ENCODE results near the gene GBX1.

Gene GBX1

GRCh38 chr7:151144387-151144786, 23.1 kb downstream of the GBX1 start:
- DNase-seq (ENCODE audit: low read depth): no peak
- TF ChIP-seq, protein P1, sequence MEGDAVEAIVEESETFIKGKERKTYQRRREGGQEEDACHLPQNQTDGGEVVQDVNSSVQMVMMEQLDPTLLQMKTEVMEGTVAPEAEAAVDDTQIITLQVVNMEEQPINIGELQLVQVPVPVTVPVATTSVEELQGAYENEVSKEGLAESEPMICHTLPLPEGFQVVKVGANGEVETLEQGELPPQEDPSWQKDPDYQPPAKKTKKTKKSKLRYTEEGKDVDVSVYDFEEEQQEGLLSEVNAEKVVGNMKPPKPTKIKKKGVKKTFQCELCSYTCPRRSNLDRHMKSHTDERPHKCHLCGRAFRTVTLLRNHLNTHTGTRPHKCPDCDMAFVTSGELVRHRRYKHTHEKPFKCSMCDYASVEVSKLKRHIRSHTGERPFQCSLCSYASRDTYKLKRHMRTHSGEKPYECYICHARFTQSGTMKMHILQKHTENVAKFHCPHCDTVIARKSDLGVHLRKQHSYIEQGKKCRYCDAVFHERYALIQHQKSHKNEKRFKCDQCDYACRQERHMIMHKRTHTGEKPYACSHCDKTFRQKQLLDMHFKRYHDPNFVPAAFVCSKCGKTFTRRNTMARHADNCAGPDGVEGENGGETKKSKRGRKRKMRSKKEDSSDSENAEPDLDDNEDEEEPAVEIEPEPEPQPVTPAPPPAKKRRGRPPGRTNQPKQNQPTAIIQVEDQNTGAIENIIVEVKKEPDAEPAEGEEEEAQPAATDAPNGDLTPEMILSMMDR (IDR thresholded peaks at IDR 0.05; ENCODE audit: low read depth, low read length, missing control alignments): no peak
- H3K4me3 ChIP-seq (ENCODE audit: low read depth, low read length): no peak overlapping the region

DNA sequence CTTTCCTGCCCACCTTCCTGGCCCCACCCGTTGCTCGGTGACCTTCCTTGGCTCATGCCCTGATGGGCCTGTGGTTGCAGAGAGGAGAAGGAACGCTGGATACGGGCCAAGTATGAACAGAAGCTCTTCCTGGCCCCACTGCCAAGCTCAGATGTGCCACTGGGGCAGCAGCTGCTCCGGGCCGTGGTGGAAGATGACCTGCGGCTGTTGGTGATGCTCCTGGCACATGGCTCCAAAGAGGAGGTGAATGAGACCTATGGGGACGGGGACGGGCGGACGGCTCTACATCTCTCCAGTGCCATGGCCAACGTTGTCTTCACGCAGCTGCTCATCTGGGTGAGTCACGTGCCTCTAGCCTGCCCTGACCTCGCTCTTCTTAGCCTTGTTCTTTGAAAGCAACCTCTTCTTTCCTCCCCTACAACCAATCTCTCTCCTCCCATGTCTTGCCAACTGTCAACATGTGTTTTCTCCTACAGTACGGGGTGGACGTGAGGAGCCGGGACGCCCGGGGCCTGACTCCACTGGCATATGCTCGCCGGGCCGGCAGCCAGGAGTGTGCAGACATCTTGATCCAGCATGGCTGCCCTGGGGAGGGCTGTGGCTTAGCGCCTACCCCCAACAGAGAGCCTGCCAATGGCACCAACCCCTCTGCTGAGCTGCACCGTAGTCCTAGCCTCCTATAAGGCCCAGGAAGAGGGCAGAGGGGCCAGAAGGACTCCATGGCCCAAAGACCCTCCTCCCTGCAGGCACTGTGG, 24.1 kb downstream of the GBX1 start:
- TF ChIP-seq, protein P1 (IDR thresholded peaks at IDR 0.05; ENCODE audit: low read depth, low read length, missing control alignments): no peak
- DNase-seq (ENCODE audit: low read depth): no peak
- no peak overlapping the region for H3K4me3 ChIP-seq (ENCODE audit: low read depth, low read length)

GRCh38 chr7:151142686-151143040, 24.8 kb downstream of the GBX1 start:
- TF ChIP-seq, protein P1 (IDR thresholded peaks at IDR 0.05; ENCODE audit: low read depth, low read length, missing control alignments): no peak
- no peak for DNase-seq (ENCODE audit: low read depth)
- H3K4me3 ChIP-seq (ENCODE audit: low read depth, low read length): no peak overlapping the region

DNA sequence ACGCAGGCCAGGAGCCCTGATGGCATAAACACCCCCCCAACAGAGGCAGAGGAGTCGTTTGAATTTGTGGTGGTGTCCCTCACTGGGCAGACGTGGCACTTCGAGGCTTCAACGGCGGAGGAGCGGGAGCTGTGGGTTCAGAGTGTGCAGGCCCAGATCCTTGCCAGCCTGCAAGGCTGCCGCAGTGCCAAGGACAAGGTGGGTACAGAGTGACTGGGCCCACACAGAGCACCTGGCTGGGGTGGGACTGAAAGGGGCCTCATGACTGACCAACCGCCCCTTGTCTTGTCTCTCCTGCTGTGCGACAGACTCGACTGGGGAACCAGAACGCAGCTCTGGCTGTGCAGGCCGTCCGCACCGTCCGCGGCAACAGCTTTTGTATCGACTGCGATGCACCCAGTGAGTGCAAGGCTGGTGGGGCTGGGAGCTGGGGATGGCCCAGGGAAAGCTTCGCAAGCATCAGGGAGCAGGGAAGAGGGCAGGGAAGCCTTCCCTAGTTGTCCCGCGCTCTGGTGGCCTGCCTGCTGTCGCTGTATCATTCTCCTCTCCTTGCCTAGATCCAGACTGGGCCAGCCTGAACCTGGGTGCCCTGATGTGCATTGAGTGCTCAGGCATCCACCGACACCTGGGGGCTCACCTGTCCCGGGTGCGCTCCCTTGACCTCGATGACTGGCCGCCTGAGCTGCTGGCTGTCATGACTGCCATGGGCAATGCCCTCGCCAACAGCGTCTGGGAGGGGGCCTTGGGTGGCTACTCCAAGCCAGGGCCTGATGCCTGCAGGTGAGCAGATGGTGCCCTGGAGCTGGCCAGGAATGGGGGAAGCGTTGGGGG, 25.4 kb downstream of the GBX1 start:
- no peak overlapping the region for H3K4me3 ChIP-seq (ENCODE audit: low read depth, low read length)
- DNase-seq (ENCODE audit: low read depth): no peak
- TF ChIP-seq, protein P1 (IDR thresholded peaks at IDR 0.05; ENCODE audit: low read depth, low read length, missing control alignments): no peak

GRCh38 chr7:151141311-151141854, 26.1 kb downstream of the GBX1 start:
- H3K4me3 ChIP-seq (ENCODE audit: low read depth, low read length): no peak overlapping the region
- TF ChIP-seq, protein P1 (IDR thresholded peaks at IDR 0.05; ENCODE audit: low read depth, low read length, missing control alignments): no peak
- no peak for DNase-seq (ENCODE audit: low read depth)

DNA sequence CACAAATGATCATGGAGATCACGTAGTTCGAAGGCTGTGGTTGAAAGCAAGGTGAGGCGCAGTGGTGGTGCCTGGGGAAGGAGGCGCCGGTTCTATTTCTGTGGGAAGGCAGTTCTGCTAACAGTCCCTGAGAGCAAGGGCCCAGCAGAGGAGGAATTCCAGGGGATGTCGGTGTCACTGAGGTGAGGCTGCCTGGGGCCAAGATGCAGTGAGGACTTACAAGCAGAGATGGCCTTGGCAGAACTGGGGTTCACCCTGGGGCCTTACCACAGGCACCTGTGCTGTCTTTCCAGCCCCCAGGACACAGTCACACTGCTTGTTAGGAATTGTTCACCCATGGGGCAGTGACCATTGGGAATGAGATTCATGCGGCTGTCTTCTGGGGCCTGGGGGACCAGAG, 26.7 kb downstream of the GBX1 start:
- TF ChIP-seq, protein P1 (IDR thresholded peaks at IDR 0.05; ENCODE audit: low read depth, low read length, missing control alignments): no peak
- no peak overlapping the region for H3K4me3 ChIP-seq (ENCODE audit: low read depth, low read length)
- no peak for DNase-seq (ENCODE audit: low read depth)

Measured in GM12864 (cell line).